Mesendoderm (in vitro differentiated cells): ENCODE measurements around the gene SORCS2.
A peak's percentile ranks its signal among the peaks of the same experiment; 100 is the strongest.

Source experiments
- DNase-seq: peaks from one replicate; pipeline ENCODE4 v3.0.0; 2013
- H2AK5ac ChIP-seq: 2 replicates; pipeline ENCODE4 v1.6.1; 2013; ENCODE audit warnings: low read length, inconsistent platforms
- H2BK120ac ChIP-seq: 2 replicates; pipeline ENCODE4 v1.6.1; 2013; ENCODE audit warnings: low read depth, mild to moderate bottlenecking, low read length, moderate library complexity, mixed read lengths
- H2BK15ac ChIP-seq: replicated peaks from 2 replicates; pipeline ENCODE4 v1.6.1; 2013; ENCODE audit warnings: low read depth, mild to moderate bottlenecking, moderate library complexity
- H2BK5ac ChIP-seq: 2 replicates; pipeline ENCODE4 v1.6.1; 2013; ENCODE audit warnings: low read length, inconsistent platforms
- H3K18ac ChIP-seq: 2 replicates; pipeline ENCODE4 v1.6.1; 2013; ENCODE audit warnings: mild to moderate bottlenecking, low read length, mixed read lengths
- H3K23ac ChIP-seq: one replicate; pipeline ENCODE4 v1.6.1; 2013; ENCODE audit warnings: low read length
- H3K27ac ChIP-seq: 2 replicates; pipeline ENCODE4 v1.5.1; 2013; ENCODE audit warnings: low read depth, mild to moderate bottlenecking, inconsistent platforms, low read length, moderate library complexity
- H3K27me3 ChIP-seq: 2 replicates; pipeline ENCODE4 v1.6.1; 2013; ENCODE audit warnings: low read length, control low read depth, mild to moderate bottlenecking, inconsistent platforms; ENCODE audit not compliant: insufficient read depth, poor library complexity
- H3K36me3 ChIP-seq: 2 replicates; pipeline ENCODE4 v1.6.1; 2013; ENCODE audit warnings: low read length, inconsistent platforms; ENCODE audit not compliant: control insufficient read depth, insufficient read depth
- H3K4ac ChIP-seq: one replicate; pipeline ENCODE4 v1.6.1; 2013; ENCODE audit warnings: low read depth, mild to moderate bottlenecking, low read length, moderate library complexity
- H3K4me1 ChIP-seq: 2 replicates; pipeline ENCODE4 v1.6.1; 2013; ENCODE audit warnings: low read depth, low read length, inconsistent platforms; ENCODE audit not compliant: control insufficient read depth
- H3K4me2 ChIP-seq: 2 replicates; pipeline ENCODE4 v1.6.1; 2013; ENCODE audit warnings: low read length
- H3K4me3 ChIP-seq: 2 replicates; pipeline ENCODE4 v1.5.1; 2013; ENCODE audit warnings: mild to moderate bottlenecking, low read length
- H3K56ac ChIP-seq: one replicate; pipeline ENCODE4 v1.6.1; 2013; ENCODE audit warnings: low read length
- H3K79me1 ChIP-seq: 2 replicates; pipeline ENCODE4 v1.6.1; 2013; ENCODE audit warnings: low read length, inconsistent platforms
- H3K79me2 ChIP-seq: 2 replicates; pipeline ENCODE4 v1.6.1; 2013; ENCODE audit warnings: mild to moderate bottlenecking, low read length; ENCODE audit not compliant: control insufficient read depth, insufficient read depth
- H3K9ac ChIP-seq: 2 replicates; pipeline ENCODE4 v1.6.1; 2013; ENCODE audit warnings: low read length, inconsistent platforms
- H4K5ac ChIP-seq: one replicate; pipeline ENCODE4 v1.6.1; 2013; ENCODE audit warnings: low read length
- H4K8ac ChIP-seq: one replicate; pipeline ENCODE4 v1.6.1; 2013; ENCODE audit warnings: low read depth, mild to moderate bottlenecking, control low read depth, low read length, moderate library complexity
- WGBS: extraction: QIAGEN DNeasy Blood & Tissue Kit; methylation state at CpG from one replicate; pipeline ENCODE4 v1.1.7; 2013; ENCODE audit warnings: low lambda C conversion rate, missing lambda C conversion rate; ENCODE audit not compliant: insufficient coverage; ENCODE audit errors: extremely low coverage; 5-methylcytosine and 5-hydroxymethylcytosine counted together

The SORCS2 gene

DNA sequence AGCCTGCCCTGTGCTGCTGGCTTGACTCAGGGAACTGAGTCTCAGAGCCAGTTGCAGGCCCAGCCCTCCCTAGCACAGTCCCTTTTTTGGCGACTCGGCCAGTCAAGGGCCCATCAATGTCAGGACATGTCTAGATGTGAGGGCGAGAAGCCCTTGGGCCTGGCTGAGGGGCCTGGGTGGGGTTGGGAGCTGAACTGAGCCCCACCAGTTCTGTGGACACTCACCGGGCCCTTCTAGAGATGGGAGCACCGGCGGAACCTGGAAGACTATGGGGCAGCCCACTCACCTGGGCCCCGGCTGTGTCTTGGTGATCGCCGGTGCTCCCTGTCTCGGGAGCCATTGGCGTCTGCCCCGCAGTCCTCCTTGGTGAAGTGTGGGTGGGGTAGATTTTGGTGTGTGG lies 501.4 kb downstream of the SORCS2 start:
- Histone ChIP-seq H2BK120ac (no peak overlapping the region), H3K79me2 (no peaks in the 10 kb centered on the region), H3K4me3 (no peak overlapping the region), H3K27me3 (no peaks in the 10 kb centered on the region), H3K36me3 (no peaks in the 10 kb centered on the region), H3K9ac (no peak overlapping the region), H2AK5ac (no peak overlapping the region), H3K23ac (no peak overlapping the region), H3K18ac (no peak overlapping the region), H3K56ac (no peak overlapping the region), H4K5ac (no peak overlapping the region), H3K79me1 (no peaks in the 10 kb centered on the region), H4K8ac (no peak overlapping the region), H3K4me1 (no peaks in the 10 kb centered on the region), H3K4me2 (no peak overlapping the region), H3K4ac (no peak overlapping the region), H3K27ac (no peak overlapping the region), H2BK5ac (no peak overlapping the region), H2BK15ac (no peak overlapping the region)
- no peak for DNase-seq
- WGBS = no CpG with 5 or more reads among the region's 12 CpGs

DNA sequence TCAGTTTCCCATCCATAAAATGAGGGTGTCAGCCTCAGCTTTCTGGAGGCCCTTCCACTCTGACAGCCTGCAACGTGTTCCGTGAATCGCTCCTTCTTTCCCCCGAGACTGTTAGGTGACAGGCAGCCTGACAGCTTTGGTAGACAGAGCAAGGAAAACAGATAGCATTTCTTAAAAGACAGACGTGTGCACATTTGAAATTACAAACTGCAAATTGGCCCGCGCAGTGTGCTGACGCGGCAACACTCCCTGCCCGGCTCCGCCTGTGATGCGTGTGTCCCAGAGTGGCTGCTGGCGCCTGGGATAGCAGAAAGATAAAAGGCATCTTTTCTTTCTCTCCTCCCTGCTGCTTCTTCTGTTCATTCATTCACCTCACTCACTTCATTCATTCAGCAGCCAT lies 502.0 kb downstream of the SORCS2 start:
- Histone ChIP-seq H3K79me1 (no peaks in the 10 kb centered on the region), H3K4me1 (no peaks in the 10 kb centered on the region), H3K27ac (no peak overlapping the region), H3K56ac (no peak overlapping the region), H3K23ac (no peak overlapping the region), H3K36me3 (no peaks in the 10 kb centered on the region), H3K9ac (no peak overlapping the region), H3K27me3 (no peaks in the 10 kb centered on the region), H2BK15ac (no peak overlapping the region), H3K4ac (no peak overlapping the region), H4K5ac (no peak overlapping the region), H3K4me2 (no peak overlapping the region), H2BK120ac (no peak overlapping the region), H2AK5ac (no peak overlapping the region), H3K18ac (no peak overlapping the region), H3K4me3 (no peak overlapping the region), H4K8ac (no peak overlapping the region), H3K79me2 (no peaks in the 10 kb centered on the region), H2BK5ac (no peak overlapping the region)
- no peak for DNase-seq
- WGBS = no CpG with 5 or more reads among the region's 13 CpGs

DNA sequence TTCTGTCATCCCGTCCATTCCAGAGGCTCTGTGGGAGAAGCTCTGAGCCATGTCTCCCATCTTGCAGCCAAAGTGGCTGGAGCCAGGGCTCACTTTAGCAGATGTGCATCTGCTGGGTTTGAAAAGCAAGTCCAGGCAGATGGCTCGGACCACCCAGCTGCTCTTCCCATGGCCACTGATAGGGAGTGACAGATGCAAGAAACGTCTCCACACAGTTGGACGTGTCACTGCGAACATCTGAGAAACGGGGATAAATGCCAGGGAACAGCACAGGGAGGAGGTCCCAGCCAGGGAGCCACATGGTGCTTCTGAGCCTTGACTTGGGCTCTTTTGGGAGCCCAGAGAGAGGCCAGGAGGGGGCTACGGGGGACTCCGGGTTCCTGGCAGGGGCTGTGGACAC lies 505.0 kb downstream of the SORCS2 start:
- WGBS = no CpG with 5 or more reads among the region's 8 CpGs

DNA sequence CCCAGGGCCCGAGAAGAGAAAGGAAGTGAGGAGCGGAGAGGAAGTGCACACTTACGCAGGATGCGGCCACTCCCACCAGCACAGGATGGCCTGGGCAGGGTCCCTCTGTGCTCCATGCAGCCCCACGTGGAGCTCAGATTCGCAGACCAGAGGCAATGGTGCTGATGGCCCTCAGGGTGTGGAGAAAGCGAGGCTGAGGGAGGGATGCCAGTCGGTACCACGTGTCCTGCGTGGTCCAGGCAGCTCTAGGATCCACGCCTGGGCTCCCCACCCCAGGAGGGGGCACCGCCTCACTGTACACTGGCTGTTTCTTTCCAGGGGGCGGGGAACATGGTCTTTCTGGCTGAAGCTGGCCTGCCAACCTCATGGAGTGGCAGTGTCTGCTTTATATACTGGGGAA lies 505.5 kb downstream of the SORCS2 start:
- Histone ChIP-seq H3K27ac (no peak overlapping the region), H3K79me2 (no peaks in the 10 kb centered on the region), H3K27me3 (no peaks in the 10 kb centered on the region), H2BK120ac (no peak overlapping the region), H3K23ac (no peak overlapping the region), H3K18ac (no peak overlapping the region), H3K4me1 (no peaks in the 10 kb centered on the region), H3K9ac (no peak overlapping the region), H3K4ac (no peak overlapping the region), H3K36me3 (no peaks in the 10 kb centered on the region), H2BK5ac (no peak overlapping the region), H3K4me2 (no peak overlapping the region), H2AK5ac (no peak overlapping the region), H3K4me3 (no peak overlapping the region), H3K79me1 (no peaks in the 10 kb centered on the region), H4K5ac (no peak overlapping the region), H4K8ac (no peak overlapping the region), H2BK15ac (no peak overlapping the region), H3K56ac (no peak overlapping the region)
- no peak for DNase-seq
- no CpG with 5 or more reads among the region's 13 CpGs for WGBS

More for the DNA sequence above, 505.0 kb downstream of the SORCS2 start:
- no peak overlapping the region for H3K23ac ChIP-seq
- H2AK5ac ChIP-seq = no peak overlapping the region
- no peak overlapping the region for H2BK5ac ChIP-seq
- H3K27ac ChIP-seq = no peak overlapping the region
- H3K4me1 ChIP-seq = no peaks in the 10 kb centered on the region
- H4K8ac ChIP-seq = no peak overlapping the region
- H2BK15ac ChIP-seq = no peak overlapping the region
- no peaks in the 10 kb centered on the region for H3K79me2 ChIP-seq
- no peak overlapping the region for H3K4me2 ChIP-seq
- no peaks in the 10 kb centered on the region for H3K27me3 ChIP-seq
- no peak overlapping the region for H3K4ac ChIP-seq
- H3K4me3 ChIP-seq = no peak overlapping the region
- H3K56ac ChIP-seq = no peak overlapping the region
- no peak for DNase-seq
- no peak overlapping the region for H3K18ac ChIP-seq
- H3K9ac ChIP-seq = no peak overlapping the region
- H2BK120ac ChIP-seq = no peak overlapping the region
- no peaks in the 10 kb centered on the region for H3K79me1 ChIP-seq
- no peaks in the 10 kb centered on the region for H3K36me3 ChIP-seq
- H4K5ac ChIP-seq = no peak overlapping the region

DNA sequence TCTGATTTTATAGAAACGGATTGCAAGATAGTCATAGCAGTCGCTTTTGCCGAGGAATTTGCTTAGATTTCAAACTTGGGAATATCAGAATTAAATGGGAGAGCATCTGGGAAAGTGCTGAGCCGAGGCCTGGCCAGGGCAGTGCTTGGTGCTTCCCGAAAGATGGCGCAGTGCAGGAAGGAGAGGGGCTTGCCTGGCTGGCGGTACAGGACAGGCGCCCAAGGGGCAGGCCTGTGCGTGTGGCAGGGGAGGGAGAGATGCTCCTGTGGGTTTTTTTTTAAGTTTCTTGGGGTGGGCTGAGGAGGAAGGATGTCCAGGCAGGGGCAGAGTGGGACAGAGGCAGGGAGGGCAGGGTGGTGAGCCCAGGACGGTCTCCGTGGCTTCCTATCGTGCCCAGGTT lies 506.2 kb downstream of the SORCS2 start:
- Histone ChIP-seq H3K23ac (no peak overlapping the region), H2BK5ac (no peak overlapping the region), H3K36me3 (no peaks in the 10 kb centered on the region), H3K27ac (no peak overlapping the region), H2BK15ac (no peak overlapping the region), H4K5ac (no peak overlapping the region), H3K4me2 (no peak overlapping the region), H3K79me1 (no peaks in the 10 kb centered on the region), H3K27me3 (no peaks in the 10 kb centered on the region), H3K4ac (no peak overlapping the region), H4K8ac (no peak overlapping the region), H3K9ac (no peak overlapping the region), H3K79me2 (no peaks in the 10 kb centered on the region), H3K4me1 (no peaks in the 10 kb centered on the region), H3K18ac (no peak overlapping the region), H3K4me3 (no peak overlapping the region), H2BK120ac (no peak overlapping the region), H2AK5ac (no peak overlapping the region), H3K56ac (no peak overlapping the region)
- peak; percentile 19 for DNase-seq
- WGBS = no CpG with 5 or more reads among the region's 12 CpGs

DNA sequence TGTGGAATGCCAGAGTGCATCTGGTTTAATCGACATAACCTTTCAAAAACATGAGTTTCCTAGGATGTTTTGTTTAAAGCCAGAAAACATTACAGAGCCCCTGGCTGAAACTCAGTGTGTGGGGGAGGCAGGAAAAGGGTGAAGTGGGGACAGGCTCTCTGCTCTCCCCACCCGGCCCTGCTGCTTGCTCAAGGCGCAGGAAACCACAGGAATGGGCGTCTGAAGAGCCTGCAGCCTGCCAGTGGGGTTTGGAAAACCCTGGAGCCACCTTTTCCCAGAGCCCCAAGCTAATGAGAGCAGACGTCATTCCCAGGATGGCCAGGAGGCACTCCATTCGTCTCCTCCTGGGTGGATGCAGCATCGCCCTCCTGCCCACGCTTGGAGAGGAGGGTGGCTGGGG lies 506.7 kb downstream of the SORCS2 start:
- H3K4me2 ChIP-seq = no peak overlapping the region
- no peaks in the 10 kb centered on the region for H3K79me1 ChIP-seq
- H3K9ac ChIP-seq = no peak overlapping the region
- no peaks in the 10 kb centered on the region for H3K36me3 ChIP-seq
- no peak overlapping the region for H3K23ac ChIP-seq
- DNase-seq = no peak
- no peak overlapping the region for H2BK15ac ChIP-seq
- no peak overlapping the region for H3K18ac ChIP-seq
- H4K5ac ChIP-seq = no peak overlapping the region
- no peak overlapping the region for H3K56ac ChIP-seq
- no peaks in the 10 kb centered on the region for H3K79me2 ChIP-seq
- H4K8ac ChIP-seq = no peak overlapping the region
- H3K4me1 ChIP-seq = no peaks in the 10 kb centered on the region
- H2BK5ac ChIP-seq = no peak overlapping the region
- no peak overlapping the region for H2BK120ac ChIP-seq
- WGBS = no CpG with 5 or more reads among the region's 8 CpGs
- no peak overlapping the region for H3K4me3 ChIP-seq
- H3K27ac ChIP-seq = no peak overlapping the region
- H3K4ac ChIP-seq = no peak overlapping the region
- no peaks in the 10 kb centered on the region for H3K27me3 ChIP-seq
- no peak overlapping the region for H2AK5ac ChIP-seq
